Activated CD8-positive, alpha-beta T cell treated with anti-CD3 and anti-CD28 coated beads for 36 hours (primary cell): ENCODE data around the gene UBASH3B. TPM values are rescaled to one million over a fixed set of nuclear protein-coding genes. Genes with fewer than 3 reads are reported as not detected.

Source experiments
- ATAC-seq: fragments of 200-7000 bp; cut with Tn5 transposase; one replicate; pipeline ENCODE4 v1.10.0; 2021; ENCODE audit warnings: mild to moderate bottlenecking, moderate library complexity
- CTCF ChIA-PET: fragments of 350-600 bp; sonication (Branson Sonifier 250); formaldehyde crosslinking; loops from one replicate; lab custom pipeline; 2021; ENCODE audit warnings: antibody characterized with exemption; lab: Charles Lee
- POLR2A ChIA-PET: fragments of 350-600 bp; sonication (Branson Sonifier 250); formaldehyde crosslinking; loops from one replicate; lab custom pipeline; 2021; ENCODE audit warnings: antibody characterized with exemption; lab: Charles Lee
- DNase-seq: peaks from one replicate; pipeline ENCODE4 v3.0.0-alpha.2; 2020
- H3K27ac Mint-ChIP-seq: one replicate; pipeline ENCODE4 v1.8.0; 2021; ENCODE audit warnings: mild to moderate bottlenecking, mixed read lengths
- H3K27me3 Mint-ChIP-seq: one replicate; pipeline ENCODE4 v1.8.0; 2021; ENCODE audit warnings: mixed read lengths
- H3K36me3 Mint-ChIP-seq: one replicate; pipeline ENCODE4 v1.8.0; 2021; ENCODE audit warnings: low read depth, mixed read lengths
- H3K4me1 Mint-ChIP-seq: one replicate; pipeline ENCODE4 v1.8.0; 2021; ENCODE audit warnings: low read depth, mixed read lengths
- H3K4me3 Mint-ChIP-seq: one replicate; pipeline ENCODE4 v1.8.0; 2021; ENCODE audit warnings: mild to moderate bottlenecking, moderate library complexity, mixed read lengths
- H3K9me3 Mint-ChIP-seq: one replicate; pipeline ENCODE4 v1.8.0; 2021; ENCODE audit warnings: mixed read lengths
- intact Hi-C: fragments of 100-400 bp; cut with micrococcal nuclease; formaldehyde crosslinking; loops from one replicate; pipeline ENCODE4 v1.10.0; 2022
- total RNA-seq, 2 experiments: library from RNA; stranded (reverse); gene quantifications; one replicate each; pipeline ENCODE4 v1.2.3, GENCODE V29; 2021
- TF ChIP-seq, protein P1 (sequence below): fragments of 200-600 bp; IDR thresholded peaks from one replicate; pipeline ENCODE4 v1.8.0; 2022; ENCODE audit warnings: antibody characterized with exemption, mild to moderate bottlenecking

UBASH3B gene
- total RNA-seq, 2 experiments from 2014 or later: 36.1 to 40.6 TPM

DNA sequence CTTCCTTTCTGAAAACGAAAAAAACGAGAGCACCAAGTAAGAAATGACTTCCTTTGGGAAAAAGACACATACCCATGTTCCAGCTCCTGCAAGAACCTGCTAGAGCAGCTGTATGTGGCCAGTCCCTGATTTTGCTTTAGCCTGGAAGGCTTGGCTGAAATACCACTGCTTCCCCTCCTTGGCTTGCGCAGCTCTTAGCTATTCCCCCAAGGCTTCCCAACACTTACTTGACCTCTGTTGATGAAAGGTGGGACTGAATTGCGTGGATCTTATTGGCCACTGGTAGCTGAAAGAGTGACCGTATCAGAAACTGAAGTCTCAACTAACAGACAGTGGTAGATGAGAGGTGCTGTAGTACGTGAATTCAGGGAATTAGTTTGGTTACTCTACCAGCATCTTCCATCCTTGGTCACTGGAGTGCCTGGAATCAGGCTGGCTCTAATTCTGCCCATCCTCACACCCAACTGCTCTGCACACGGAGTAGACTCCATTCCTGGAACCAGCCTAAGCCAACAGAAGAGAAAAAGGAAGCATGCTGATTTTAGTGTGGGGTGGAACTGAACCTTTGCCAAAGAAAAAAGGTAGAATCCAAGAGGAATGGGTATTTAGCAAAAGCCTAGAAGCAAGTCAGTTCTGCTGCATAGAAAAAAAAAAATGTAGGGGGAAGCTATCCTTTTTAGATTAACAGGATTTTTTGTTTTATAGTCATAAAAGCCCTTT, 109.0 kb downstream of the UBASH3B start:
- Mint-ChIP-seq H3K27ac (no peak overlapping the region), H3K27me3 (no peaks in the 10 kb centered on the region), H3K36me3 (peaks cover 1% of the 10 kb centered on the region), H3K9me3 (no peaks in the 10 kb centered on the region), H3K4me1 (peaks cover 8% of the 10 kb centered on the region), H3K4me3 (no peak overlapping the region)
- CTCF ChIA-PET: interaction anchor here (1.2 to 13.2 kb wide), 5 partner anchors 9 to 184 kb away, joined by 3 to 149 read pairs (median 7); partner anchors contain the start of gene UBASH3B
- POLR2A ChIA-PET: interaction anchor here (0.6 kb wide), 1 partner anchor 37 kb away, joined by 3 read pairs; no protein-coding TSS in a partner anchor
- TF ChIP-seq, protein P1, sequence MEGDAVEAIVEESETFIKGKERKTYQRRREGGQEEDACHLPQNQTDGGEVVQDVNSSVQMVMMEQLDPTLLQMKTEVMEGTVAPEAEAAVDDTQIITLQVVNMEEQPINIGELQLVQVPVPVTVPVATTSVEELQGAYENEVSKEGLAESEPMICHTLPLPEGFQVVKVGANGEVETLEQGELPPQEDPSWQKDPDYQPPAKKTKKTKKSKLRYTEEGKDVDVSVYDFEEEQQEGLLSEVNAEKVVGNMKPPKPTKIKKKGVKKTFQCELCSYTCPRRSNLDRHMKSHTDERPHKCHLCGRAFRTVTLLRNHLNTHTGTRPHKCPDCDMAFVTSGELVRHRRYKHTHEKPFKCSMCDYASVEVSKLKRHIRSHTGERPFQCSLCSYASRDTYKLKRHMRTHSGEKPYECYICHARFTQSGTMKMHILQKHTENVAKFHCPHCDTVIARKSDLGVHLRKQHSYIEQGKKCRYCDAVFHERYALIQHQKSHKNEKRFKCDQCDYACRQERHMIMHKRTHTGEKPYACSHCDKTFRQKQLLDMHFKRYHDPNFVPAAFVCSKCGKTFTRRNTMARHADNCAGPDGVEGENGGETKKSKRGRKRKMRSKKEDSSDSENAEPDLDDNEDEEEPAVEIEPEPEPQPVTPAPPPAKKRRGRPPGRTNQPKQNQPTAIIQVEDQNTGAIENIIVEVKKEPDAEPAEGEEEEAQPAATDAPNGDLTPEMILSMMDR: no peak
- ATAC-seq (no peak), DNase-seq (no peak)
- intact Hi-C loops: no loop called here

DNA sequence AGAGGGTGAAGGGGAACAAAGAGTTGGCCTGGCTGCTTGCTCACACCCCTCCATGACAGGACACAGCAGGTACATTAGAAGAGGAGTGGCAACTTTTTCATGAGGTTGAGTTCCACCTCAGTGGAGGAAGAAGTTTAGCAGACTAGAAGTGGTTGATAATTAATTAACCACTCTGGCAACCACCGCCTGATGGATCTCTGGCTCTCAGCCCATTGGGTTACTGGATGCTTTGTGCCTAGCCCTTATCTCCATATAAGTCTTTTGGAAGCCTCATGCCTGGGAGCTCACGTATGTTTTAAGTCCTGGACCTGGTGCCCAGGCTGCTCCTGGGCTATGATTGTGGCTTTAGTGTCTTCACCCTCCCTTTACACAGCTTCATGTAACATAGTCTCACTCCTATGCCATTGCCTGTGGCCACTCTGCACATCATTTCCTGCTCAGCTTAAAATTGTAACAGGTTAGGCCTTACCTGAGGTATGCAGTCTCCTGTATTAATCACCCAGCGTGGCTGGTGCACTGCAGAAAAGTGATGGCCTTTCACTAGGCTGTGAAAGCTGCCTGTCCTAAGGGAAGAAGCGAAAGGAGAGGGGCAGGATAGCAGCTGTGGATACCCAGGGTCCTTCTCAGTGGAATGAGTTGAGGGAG, 110.1 kb downstream of the UBASH3B start:
- no peak for DNase-seq
- TF ChIP-seq, protein P1: no peak
- ATAC-seq: no peak
- H3K27me3 Mint-ChIP-seq: no peaks in the 10 kb centered on the region
- CTCF ChIA-PET: interaction anchor here (1.2 to 13.2 kb wide), 4 partner anchors 10 to 185 kb away, joined by 5 to 149 read pairs (median 12); no protein-coding TSS in a partner anchor
- H3K36me3 Mint-ChIP-seq: peaks cover 1% of the 10 kb centered on the region
- peak overlapping the region; percentile 30 for H3K27ac Mint-ChIP-seq
- intact Hi-C loops: no loop called here
- H3K4me1 Mint-ChIP-seq: peaks cover 4% of the 10 kb centered on the region
- H3K9me3 Mint-ChIP-seq: no peaks in the 10 kb centered on the region
- no peak overlapping the region for H3K4me3 Mint-ChIP-seq
- POLR2A ChIA-PET: no interaction called here

DNA sequence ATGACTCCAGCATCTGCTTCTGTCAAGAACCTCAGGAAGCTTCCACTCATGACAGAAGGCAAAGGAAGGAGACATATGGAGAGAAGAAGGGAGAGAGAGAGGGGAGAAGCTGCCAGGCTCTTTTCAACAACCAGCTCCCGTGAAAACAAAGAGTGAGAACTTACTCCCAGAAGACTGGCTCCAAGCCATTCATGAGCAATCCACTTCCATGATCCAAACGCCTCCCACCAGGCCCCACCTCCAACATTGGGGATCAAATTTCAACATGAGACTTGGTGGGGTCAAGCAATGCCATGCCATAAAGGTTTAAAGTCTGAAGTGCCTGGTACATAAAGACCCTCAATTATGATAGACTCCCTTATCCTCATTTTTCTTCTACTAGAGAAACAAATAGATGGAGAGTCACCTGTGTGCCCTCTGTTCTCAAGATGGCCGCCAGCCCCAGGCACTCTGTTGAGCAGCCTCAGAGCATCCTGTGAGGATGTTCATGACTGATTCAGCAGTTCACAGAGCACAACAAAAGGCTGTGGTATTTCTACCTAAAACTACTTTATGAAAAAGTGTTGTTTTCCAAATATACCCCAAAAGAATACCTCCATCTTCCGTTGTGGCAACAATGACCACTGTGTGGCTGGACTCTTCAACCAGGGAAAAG, 113.7 kb downstream of the UBASH3B start:
- intact Hi-C loops: no loop called here
- ATAC-seq (peak; percentile 53), DNase-seq (peak; percentile 26)
- H3K9me3 Mint-ChIP-seq: no peaks in the 10 kb centered on the region
- H3K4me1 Mint-ChIP-seq: peaks cover 13% of the 10 kb centered on the region
- no peaks in the 10 kb centered on the region for H3K27me3 Mint-ChIP-seq
- no peak overlapping the region for H3K27ac Mint-ChIP-seq
- TF ChIP-seq, protein P1: no peak
- POLR2A ChIA-PET: no interaction called here
- CTCF ChIA-PET: interaction anchor here (0.6 to 4.3 kb wide), 10 partner anchors 8 to 254 kb away, joined by 3 to 39 read pairs (median 6); partner anchors contain the start of gene UBASH3B
- H3K36me3 Mint-ChIP-seq: peaks cover 1% of the 10 kb centered on the region
- no peak overlapping the region for H3K4me3 Mint-ChIP-seq

DNA sequence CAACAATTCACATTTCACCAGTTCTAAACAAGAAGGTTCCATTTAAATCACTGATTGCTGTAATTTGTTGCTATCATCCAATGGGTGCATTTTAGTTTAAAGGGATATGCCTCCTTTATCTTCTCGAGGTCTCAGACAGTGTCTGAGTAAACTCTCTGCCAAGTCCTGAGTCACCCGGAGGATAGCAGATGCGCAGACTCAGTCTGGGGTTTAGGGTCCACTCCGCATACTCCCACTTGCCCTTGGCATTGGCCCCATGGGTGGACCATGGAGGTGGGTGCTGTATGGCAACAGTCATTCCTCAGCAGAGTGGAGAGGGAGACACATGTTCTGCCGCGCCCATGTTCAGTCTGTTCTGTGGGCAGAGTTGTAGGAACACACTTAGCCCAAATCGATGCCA, 117.4 kb downstream of the UBASH3B start:
- POLR2A ChIA-PET: no interaction called here
- no peak for DNase-seq
- TF ChIP-seq, protein P1: no peak
- H3K4me3 Mint-ChIP-seq: no peak overlapping the region
- H3K36me3 Mint-ChIP-seq: peaks cover 12% of the 10 kb centered on the region
- H3K4me1 Mint-ChIP-seq: peaks cover 43% of the 10 kb centered on the region
- peaks cover 4% of the 10 kb centered on the region for H3K9me3 Mint-ChIP-seq
- H3K27me3 Mint-ChIP-seq: no peaks in the 10 kb centered on the region
- intact Hi-C loops: no loop called here
- CTCF ChIA-PET: interaction anchor here (0.7 to 3.0 kb wide), 4 partner anchors 18 to 141 kb away, joined by 3 to 12 read pairs (median 6); no protein-coding TSS in a partner anchor
- no peak overlapping the region for H3K27ac Mint-ChIP-seq
- ATAC-seq: no peak
